Right lobe of liver (tissue), 4 donors: ENCODE measurements around the gene SF3B6.

ENCODE experiments used
- CTCF ChIP-seq, 4 donors: fragments of 200-600 bp in 3 of 4; fragments of 450-650 bp in 1 of 4; IDR thresholded peaks; one replicate each; pipeline versions ENCODE4 v1.5.1 to v1.8.0; 2016 to 2022; ENCODE audit warnings: antibody characterized with exemption in 4 of 4, mild to moderate bottlenecking in 2 of 4
- POLR2A ChIP-seq: fragments of 450-650 bp; IDR thresholded peaks from one replicate; pipeline ENCODE4 v1.6.1; 2017; ENCODE audit warnings: antibody characterized with exemption, mild to moderate bottlenecking
- donor health status: DM: no; HTN: no; CAD: no.
- donor health status: DM: no; HTN: no; CAD: no.
- donor health status: DM: no; HTN: yes; CAD: no.

- no peak for TF ChIP-seq CTCF (IDR thresholded peaks at IDR 0.05)
- TF ChIP-seq POLR2A: no peak
Observed at GRCh38 chr2:24101992-24102391, 25.9 kb upstream of the SF3B6 start.
